Measurements from ENCODE around the gene RRAS.

- TF ChIP-seq YY1 (IDR thresholded peaks at IDR 0.05; ENCODE audit: low read depth) (no peak), REST (IDR thresholded peaks at IDR 0.05; ENCODE audit: low read depth) (no peak), EGR1 (IDR thresholded peaks at IDR 0.05) (no peak), EP300 (IDR thresholded peaks at IDR 0.05; ENCODE audit: borderline replicate concordance) (no peak), NFIC (IDR thresholded peaks at IDR 0.05) (no peak), MAX (IDR thresholded peaks at IDR 0.05) (no peak), TCF12 (IDR thresholded peaks at IDR 0.05; ENCODE audit: low read depth) (no peak), TAF1 (IDR thresholded peaks at IDR 0.05; ENCODE audit: low read depth) (no peak), CEBPB (IDR thresholded peaks at IDR 0.05) (no peak)
Measured at GRCh38 chr19:49624967-49625910, 14.7 kb downstream of the RRAS start.

Measured in Ishikawa (cell line).